ENCODE results near the gene CCDC60.

The CCDC60 gene

GRCh38 chr12:119447618-119448017, 113.1 kb downstream of the CCDC60 start:
- no peak for DNase-seq (ENCODE audit: low read depth)

- DNase-seq (ENCODE audit: low read depth), result no peak
Observed at GRCh38 chr12:119448611-119449131, 114.1 kb downstream of the CCDC60 start.

- no peak for DNase-seq (ENCODE audit: low read depth)
Observed at GRCh38 chr12:119450771-119451170, 116.2 kb downstream of the CCDC60 start.

GRCh38 chr12:119456824-119457223, 122.3 kb downstream of the CCDC60 start:
- no peak for DNase-seq (ENCODE audit: low read depth)

DNA sequence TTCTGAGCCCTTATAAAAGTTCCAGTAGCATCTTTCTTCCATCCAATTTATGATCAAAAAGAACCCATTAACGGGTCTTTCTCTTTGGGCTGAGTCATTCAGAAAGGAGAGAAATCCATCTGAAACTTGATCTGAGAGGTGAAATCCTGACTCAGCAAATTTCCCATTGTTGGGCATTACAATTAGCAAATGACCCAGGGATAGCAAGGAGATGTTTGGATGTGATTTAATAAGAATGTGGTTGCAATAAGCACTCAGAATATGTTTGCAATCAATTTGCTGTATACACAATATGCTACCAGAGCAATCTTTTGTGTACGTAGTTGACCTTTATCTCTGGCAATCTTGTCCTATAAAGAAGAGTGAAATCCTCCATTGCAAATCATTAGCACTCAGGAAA, 122.7 kb downstream of the CCDC60 start:
- DNase-seq (ENCODE audit: low read depth), result no peak

- no peak for DNase-seq (ENCODE audit: low read depth)
Observed at GRCh38 chr12:119459481-119459880, 125.0 kb downstream of the CCDC60 start.

DNA sequence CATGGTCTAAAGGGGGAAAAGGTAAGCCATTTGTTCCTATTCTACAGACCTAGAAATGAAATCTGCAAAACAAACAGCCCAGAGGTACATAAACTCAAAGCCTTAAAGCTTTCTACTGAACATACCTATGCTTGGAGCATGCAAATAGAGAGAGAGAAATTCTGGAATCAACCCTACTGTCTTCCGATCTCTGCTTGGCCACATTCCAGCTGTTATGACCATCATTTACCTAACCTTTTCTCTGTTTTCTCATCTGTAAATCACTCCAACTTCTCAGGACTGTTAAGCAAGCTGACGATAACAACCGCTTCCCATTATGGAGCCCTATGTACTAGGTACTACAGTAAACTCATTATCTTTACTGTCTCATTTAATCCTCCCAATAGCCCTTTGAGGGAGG, 126.3 kb downstream of the CCDC60 start:
- no peak for DNase-seq (ENCODE audit: low read depth)

- DNase-seq (ENCODE audit: low read depth), result no peak
Observed at GRCh38 chr12:119461636-119462214, 127.2 kb downstream of the CCDC60 start.

- DNase-seq (ENCODE audit: low read depth), result no peak
Observed at GRCh38 chr12:119463211-119463926, 128.8 kb downstream of the CCDC60 start.

- DNase-seq (ENCODE audit: low read depth), result no peak
Observed at GRCh38 chr12:119468296-119468695, 133.8 kb downstream of the CCDC60 start.

DNA sequence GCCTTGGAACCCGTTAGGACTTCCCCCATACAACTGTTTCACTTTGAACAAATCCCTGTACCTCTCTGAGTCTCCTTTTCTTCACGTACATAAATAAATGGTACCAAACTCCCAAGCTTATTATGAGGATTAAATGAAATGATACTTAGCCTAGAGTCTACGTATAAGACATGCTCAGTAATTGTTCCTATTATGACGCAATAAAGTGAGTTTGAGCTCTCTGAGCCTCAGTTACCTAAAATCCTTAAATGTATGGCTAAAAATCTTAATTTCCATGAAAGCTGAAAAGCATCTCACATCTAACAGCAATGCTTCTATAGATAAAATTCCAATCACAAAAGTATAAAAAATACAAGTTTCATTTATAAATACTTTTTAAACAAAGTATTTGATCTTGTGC, 141.1 kb downstream of the CCDC60 start:
- no peak for DNase-seq (ENCODE audit: low read depth)

- no peak for DNase-seq (ENCODE audit: low read depth)
Observed at GRCh38 chr12:119476951-119477350, 142.4 kb downstream of the CCDC60 start.

GRCh38 chr12:119479121-119479561, 144.6 kb downstream of the CCDC60 start:
- DNase-seq (ENCODE audit: low read depth), result no peak

DNA sequence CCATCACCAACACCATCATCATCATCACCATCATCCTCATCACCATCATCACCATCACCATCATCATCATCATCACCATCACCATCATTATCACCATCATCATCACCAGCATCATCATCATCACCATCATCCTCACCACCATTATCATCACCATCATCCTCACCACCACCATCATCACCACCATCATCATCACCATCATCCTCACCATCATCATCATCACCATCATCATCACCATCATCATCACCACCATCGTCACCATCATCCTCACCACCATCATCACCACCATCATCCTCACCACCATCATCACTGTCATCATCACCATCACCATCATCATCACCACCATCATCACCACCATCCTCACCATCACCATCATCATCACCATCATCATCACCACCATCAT, 146.0 kb downstream of the CCDC60 start:
- no peak for DNase-seq (ENCODE audit: low read depth)

- no peak for DNase-seq (ENCODE audit: low read depth)
Observed at GRCh38 chr12:119486599-119487154, 152.1 kb downstream of the CCDC60 start.

GRCh38 chr12:119491814-119492213, 157.3 kb downstream of the CCDC60 start:
- DNase-seq (ENCODE audit: low read depth), result no peak

- DNase-seq (ENCODE audit: low read depth), result no peak
Observed at GRCh38 chr12:119500209-119500608, 165.7 kb downstream of the CCDC60 start.

DNA sequence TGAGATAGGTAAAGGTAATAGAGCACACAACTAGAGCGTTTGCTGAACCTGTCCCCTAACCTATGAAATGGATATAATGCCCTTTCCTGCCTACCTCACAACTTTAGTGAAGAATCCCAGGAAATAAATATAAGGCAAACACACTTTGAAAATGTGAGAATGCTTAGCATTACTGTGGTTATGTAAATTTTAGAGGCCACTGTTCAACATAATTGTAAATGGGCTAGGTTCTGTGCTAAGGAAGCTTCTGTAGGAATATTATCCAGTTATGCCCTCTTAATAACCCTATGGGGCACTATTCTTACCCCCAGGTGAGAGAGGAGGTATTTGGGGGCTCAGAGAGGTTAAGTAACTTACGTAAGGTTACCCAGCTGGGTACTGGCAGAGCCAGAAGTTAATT, 166.5 kb downstream of the CCDC60 start:
- DNase-seq (ENCODE audit: low read depth), result no peak

DNA sequence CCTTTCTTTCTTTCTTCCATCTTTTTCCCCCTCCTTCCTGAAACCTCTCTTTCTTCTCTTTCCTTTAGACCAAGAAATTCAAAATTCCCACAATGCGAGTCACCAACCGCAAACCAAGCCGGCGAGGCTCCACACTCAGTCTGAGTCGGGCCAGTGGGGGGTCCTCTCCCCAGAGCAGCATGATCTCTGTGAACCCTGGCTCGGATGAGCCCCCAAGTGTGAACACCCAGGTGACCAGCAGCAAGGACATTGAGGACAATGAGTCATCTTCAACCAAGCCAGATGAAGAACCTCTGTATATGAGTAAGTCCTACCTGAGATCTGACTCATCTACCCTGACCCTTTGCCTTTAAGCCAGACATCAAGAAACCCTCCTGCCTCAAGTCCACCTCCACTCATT, 170.5 kb downstream of the CCDC60 start:
- no peak for DNase-seq (ENCODE audit: low read depth)

DNA sequence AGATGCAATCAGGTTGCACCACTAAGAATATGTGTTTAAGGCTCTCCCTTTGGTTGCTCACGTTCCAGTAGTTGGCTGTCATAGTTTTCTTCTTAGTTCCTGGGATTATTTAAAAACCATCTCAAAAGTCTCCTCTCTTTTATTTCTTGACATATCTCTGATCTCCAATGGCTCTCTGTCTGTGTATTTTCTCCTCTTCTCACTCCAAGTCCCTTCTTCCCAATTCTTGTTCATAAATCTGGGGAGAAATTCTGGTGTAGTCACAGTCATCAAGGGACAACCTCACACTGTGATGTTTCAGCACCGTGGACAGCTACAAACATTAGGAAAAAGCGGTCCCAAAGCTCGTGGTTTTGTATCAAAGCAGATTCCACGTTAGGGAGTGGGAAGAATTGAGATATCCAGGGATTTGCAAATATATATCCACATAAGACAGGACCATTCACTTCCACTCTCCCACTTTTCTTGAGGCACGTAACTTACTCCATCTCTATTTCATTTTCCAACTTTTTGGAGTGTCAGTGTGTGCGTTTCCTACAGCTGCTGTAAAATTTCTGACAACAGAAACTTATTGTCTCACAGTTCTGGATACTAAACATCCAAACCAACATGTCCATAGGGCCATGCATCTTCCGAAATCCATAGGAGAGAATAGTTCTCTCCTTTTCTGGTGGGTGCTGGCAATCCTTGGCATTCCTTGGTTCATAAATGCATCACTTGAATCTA, 178.4 kb downstream of the CCDC60 start:
- no peak for DNase-seq (ENCODE audit: low read depth)

DNA sequence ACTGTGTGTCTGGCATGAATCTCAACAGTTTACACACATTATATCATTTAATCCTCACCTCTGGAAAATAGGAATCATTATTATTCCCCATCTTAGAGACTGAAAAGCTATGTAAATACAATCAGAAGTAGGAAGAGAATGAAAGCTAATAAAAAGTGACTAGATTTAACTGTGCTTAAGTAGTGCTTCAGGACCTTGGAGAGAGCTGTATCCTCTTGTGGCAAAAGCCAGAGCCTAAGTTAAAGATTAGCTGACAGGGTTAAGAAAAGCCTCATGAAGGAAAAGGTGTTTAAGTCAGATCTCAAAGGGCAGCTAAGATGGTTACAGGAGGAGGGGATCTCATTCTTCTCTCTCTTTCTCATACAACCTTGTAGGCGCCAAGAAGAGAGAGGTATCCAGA, 193.7 kb downstream of the CCDC60 start:
- no peak for DNase-seq (ENCODE audit: low read depth)

DNA sequence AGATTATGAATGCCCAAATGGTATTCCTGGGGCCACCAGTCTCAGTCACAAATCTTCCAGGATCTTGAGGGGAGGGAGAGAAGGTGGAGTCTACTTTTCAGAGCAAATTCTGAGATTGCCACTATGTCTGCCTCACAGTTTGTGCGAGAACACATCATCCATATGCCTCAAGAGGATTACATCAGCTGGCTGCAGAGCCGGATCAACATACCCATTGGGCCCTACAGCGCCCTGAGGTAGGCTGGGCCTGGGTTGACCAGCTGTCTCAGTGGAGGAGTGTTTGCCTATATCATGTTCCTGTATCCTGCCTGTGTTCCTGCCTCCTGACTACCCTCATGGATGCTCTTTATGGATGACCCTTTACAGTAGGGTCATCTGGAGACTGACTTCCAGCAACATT, 205.9 kb downstream of the CCDC60 start:
- no peak for DNase-seq (ENCODE audit: low read depth)
